SK-MEL-5 (cell line): ENCODE data around the gene PRKAG2. TPM values are rescaled to one million over a fixed set of nuclear protein-coding genes. Genes with fewer than 3 reads are reported as not detected.

Experiments
- DNase-seq: peaks from one replicate; pipeline ENCODE4 v3.0.0-alpha.2; 2016; ENCODE audit warnings: low read depth, low spot score
- in situ Hi-C: cut with HindIII; loops from 2 replicates; pipeline ENCODE4 v1.10.0; 2016; ENCODE audit warnings: low sequenced_read_pairs, high pct_unique_total_duplicates, low pct_unique_long_range_greater_than_20kb
- total RNA-seq: library from RNA; depleted of rRNA; stranded (reverse); fragments of >200 nt; shearing (Covaris generic); gene quantifications from 2 replicates; pipeline ENCODE4 v1.2.3, GENCODE V29; 2014

PRKAG2 gene
- total RNA-seq, 1 experiment from 2014 or later, result 8.8 TPM

- in situ Hi-C loops, result no loop called here
- DNase-seq, result no peak
These were observed 58.0 kb downstream of the PRKAG2 start for GRCh38 chr7:151818674-151819519.

- DNase-seq, result no peak
- in situ Hi-C loops, result no loop called here
These were observed 58.8 kb downstream of the PRKAG2 start for GRCh38 chr7:151817981-151818673.

- in situ Hi-C loops, result no loop called here
- DNase-seq, result no peak
These were observed 59.6 kb downstream of the PRKAG2 start for GRCh38 chr7:151817315-151817690.

- in situ Hi-C loops, result no loop called here
- no peak for DNase-seq
These were observed 60.2 kb downstream of the PRKAG2 start for GRCh38 chr7:151816562-151817314.

GRCh38 chr7:151815419-151815818 is 61.5 kb downstream of the PRKAG2 start:
- DNase-seq, result no peak
- in situ Hi-C loops, result no loop called here

GRCh38 chr7:151814400-151815009 is 62.4 kb downstream of the PRKAG2 start:
- in situ Hi-C loops, result no loop called here
- no peak for DNase-seq

GRCh38 chr7:151813997-151814396 is 62.9 kb downstream of the PRKAG2 start:
- DNase-seq, result no peak
- in situ Hi-C loops, result no loop called here

GRCh38 chr7:151813445-151813844 is 63.5 kb downstream of the PRKAG2 start:
- no peak for DNase-seq
- in situ Hi-C loops, result no loop called here

GRCh38 chr7:151812967-151813366 is 63.9 kb downstream of the PRKAG2 start:
- in situ Hi-C loops, result no loop called here

GRCh38 chr7:151810441-151811232 is 66.3 kb downstream of the PRKAG2 start:
- in situ Hi-C loops, result no loop called here
- no peak for DNase-seq

More at GRCh38 chr7:151812967-151813366, 63.9 kb downstream of the PRKAG2 start:
- DNase-seq, result no peak

- DNase-seq, result no peak
- in situ Hi-C loops, result no loop called here
These were observed 67.1 kb downstream of the PRKAG2 start for GRCh38 chr7:151809864-151810170.

- in situ Hi-C loops, result no loop called here
- DNase-seq, result no peak
These were observed 67.6 kb downstream of the PRKAG2 start for GRCh38 chr7:151809146-151809863.

GRCh38 chr7:151808400-151809145 is 68.3 kb downstream of the PRKAG2 start:
- no peak for DNase-seq
- in situ Hi-C loops, result no loop called here

- DNase-seq, result no peak
- in situ Hi-C loops, result no loop called here
These were observed 69.1 kb downstream of the PRKAG2 start for GRCh38 chr7:151807846-151808245.

- no peak for DNase-seq
- in situ Hi-C loops, result no loop called here
These were observed 69.8 kb downstream of the PRKAG2 start for GRCh38 chr7:151806952-151807775.
